H1 (cell line): ENCODE data around the gene NLRP11. TPM values are rescaled to one million over a fixed set of nuclear protein-coding genes. Genes with fewer than 3 reads are reported as not detected.

Experiments
- ASH2L ChIP-seq: fragments of 200-600, 300-600 bp; sonication (generic); IDR thresholded peaks from one replicate; pipeline ENCODE4 v1.7.1; 2017; ENCODE audit warnings: low read length
- E2F6 ChIP-seq: IDR thresholded peaks from 2 replicates; pipeline ENCODE4 v1.6.1; 2012; ENCODE audit warnings: inconsistent platforms
- EGR1 ChIP-seq: IDR thresholded peaks from 2 replicates; pipeline ENCODE4 v1.6.1; 2011; ENCODE audit warnings: low read depth, low read length, borderline replicate concordance
- EZH2 ChIP-seq: fragments of 200-600 bp; sonication (generic); IDR thresholded peaks from 2 replicates; pipeline ENCODE4 v1.7.1; 2012; ENCODE audit warnings: low read depth, mild to moderate bottlenecking, moderate library complexity, low read length, inconsistent platforms; ENCODE audit not compliant: severe bottlenecking
- NRF1 ChIP-seq: IDR thresholded peaks from 2 replicates; pipeline ENCODE4 v1.6.1; 2011; ENCODE audit warnings: mild to moderate bottlenecking, low read depth, low read length, improper control_type of control experiment
- SAP30 ChIP-seq: fragments of 300-600 bp; sonication (generic); IDR thresholded peaks from 2 replicates; pipeline ENCODE4 v1.7.1; 2012; ENCODE audit warnings: low read length, moderate library complexity, mild to moderate bottlenecking, inconsistent platforms; ENCODE audit not compliant: insufficient read depth, insufficient replicate concordance
- USF2 ChIP-seq: IDR thresholded peaks from 2 replicates; pipeline ENCODE4 v1.6.1; 2011; ENCODE audit warnings: low read length, improper control_type of control experiment
- YY1 ChIP-seq: IDR thresholded peaks from 2 replicates; pipeline ENCODE4 v1.6.1; 2011; ENCODE audit warnings: low read depth, mild to moderate bottlenecking, low read length
- polyA plus RNA-seq, 7 experiments: library from polyadenylated mRNA; depleted of rRNA in 3 of 7; stranded (reverse) in 5 of 7; unstranded in 2 of 7; fragments of >200 nt in 5 of 7; fragments of 200-250 nt in 2 of 7; gene quantifications; 1 replicate in 5 of 7; 2 replicates in 1 of 7; 4 replicates in 1 of 7; pipeline versions ENCODE4 v1.2.1 to v1.2.3, GENCODE V29; 2011 to 2013; ENCODE audit warnings: missing spikeins in 2 of 7, mixed read lengths in 2 of 7
- total RNA-seq: library from RNA; stranded (reverse); fragmentation: NEBNext Ultra II Directional; extraction: Animal tissue kit (Norgen Biotek cat#: 25700); gene quantifications from 2 replicates; pipeline ENCODE4 v1.2.1, GENCODE V29; 2021

NLRP11 gene
- total and polyA plus RNA-seq, 2 of the 8 experiments (the other 6 are each of a cell fraction or from before 2014, with no cell fraction given) = not detected

GRCh38 chr19:55795021-55795420, 36.8 kb downstream of the NLRP11 start (continued):
- TF ChIP-seq USF2 (no peak), E2F6 (no peak), NRF1 (no peak), SAP30 (no peak), ASH2L (no peak), EZH2 (no peak), EGR1 (no peak), YY1 (no peak)
